GM23338 (cell line): Measurements from ENCODE around the gene ITIH3. TPM values are rescaled to one million over a fixed set of nuclear protein-coding genes. Genes with fewer than 3 reads are reported as not detected.

Experiments
- ATAC-seq: fragments of 200-7000 bp; cut with Tn5 transposase; 3 replicates; pipeline ENCODE4 v1.9.1; 2020
- DNase-seq: peaks from one replicate; pipeline ENCODE4 v3.0.0-alpha.2; 2015; ENCODE audit warnings: low spot score
- H2AFZ ChIP-seq: fragments of 200-600 bp; sonication (generic); 2 replicates; pipeline ENCODE4 v1.8.0; 2016; ENCODE audit warnings: antibody characterized with exemption, mild to moderate bottlenecking, moderate library complexity
- H3F3A ChIP-seq: fragments of 200-600 bp; sonication (generic); replicated peaks from 2 replicates; pipeline ENCODE4 v1.8.0; 2017; ENCODE audit warnings: antibody characterized with exemption, mixed run types, low read depth
- H3K27ac ChIP-seq: fragments of 200-600 bp; sonication (generic); 2 replicates; pipeline ENCODE4 v1.6.1; 2016; ENCODE audit warnings: low read depth
- H3K27me3 ChIP-seq: fragments of 200-600 bp; sonication (generic); 2 replicates; pipeline ENCODE4 v1.8.0; 2016; ENCODE audit warnings: mild to moderate bottlenecking, mixed run types, moderate library complexity; ENCODE audit not compliant: insufficient read depth
- H3K36me3 ChIP-seq: fragments of 200-600 bp; sonication (generic); 2 replicates; pipeline ENCODE4 v1.8.0; 2016; ENCODE audit warnings: mild to moderate bottlenecking; ENCODE audit not compliant: insufficient read depth
- H3K4me1 ChIP-seq: fragments of 200-600 bp; sonication (generic); 2 replicates; pipeline ENCODE4 v1.8.0; 2016; ENCODE audit warnings: mild to moderate bottlenecking, moderate library complexity; ENCODE audit not compliant: insufficient read depth
- H3K4me2 ChIP-seq: fragments of 200-600 bp; sonication (generic); 2 replicates; pipeline ENCODE4 v1.7.1; 2017; ENCODE audit warnings: mixed run types
- H3K4me3 ChIP-seq: fragments of 200-600 bp; sonication (generic); 2 replicates; pipeline ENCODE4 v1.6.1; 2016; ENCODE audit warnings: mixed run types
- H3K79me2 ChIP-seq: fragments of 200-600 bp; sonication (generic); replicated peaks from 2 replicates; pipeline ENCODE4 v1.8.0; 2017; ENCODE audit warnings: mild to moderate bottlenecking; ENCODE audit not compliant: insufficient read depth
- H3K9me2 ChIP-seq: fragments of 200-600 bp; sonication (generic); 2 replicates; pipeline ENCODE4 v1.8.0; 2017; ENCODE audit not compliant: insufficient read depth
- H4K20me1 ChIP-seq: fragments of 200-600 bp; sonication (generic); replicated peaks from 2 replicates; pipeline ENCODE4 v1.8.0; 2017; ENCODE audit warnings: mild to moderate bottlenecking; ENCODE audit not compliant: insufficient read depth
- H3K27ac Mint-ChIP-seq: 2 replicates; pipeline ENCODE4 v1.8.0; 2020; ENCODE audit warnings: inconsistent platforms, mild to moderate bottlenecking, moderate library complexity, mixed read lengths
- H3K27me3 Mint-ChIP-seq: 3 replicates; pipeline ENCODE4 v1.8.0; 2022; ENCODE audit warnings: low read depth, mild to moderate bottlenecking, moderate library complexity, mixed read lengths, inconsistent platforms; ENCODE audit not compliant: insufficient read depth, poor library complexity
- H3K36me3 Mint-ChIP-seq: 3 replicates; pipeline ENCODE4 v1.8.0; 2021; ENCODE audit warnings: low read depth, mild to moderate bottlenecking, inconsistent platforms, moderate library complexity, mixed read lengths
- H3K4me1 Mint-ChIP-seq: 3 replicates; pipeline ENCODE4 v1.8.0; 2020; ENCODE audit warnings: mild to moderate bottlenecking, inconsistent platforms, mixed read lengths
- H3K4me3 Mint-ChIP-seq: 3 replicates; pipeline ENCODE4 v1.8.0; 2021; ENCODE audit warnings: moderate library complexity, mild to moderate bottlenecking, inconsistent platforms, mixed read lengths
- H3K9me3 Mint-ChIP-seq: 3 replicates; pipeline ENCODE4 v1.8.0; 2020; ENCODE audit warnings: moderate library complexity, mild to moderate bottlenecking, inconsistent platforms, mixed read lengths
- EZH2 ChIP-seq: fragments of 200-600 bp; sonication (generic); IDR thresholded peaks from one replicate; pipeline ENCODE4 v1.8.0; 2017; ENCODE audit warnings: antibody characterized with exemption, mild to moderate bottlenecking, low read depth; ENCODE audit not compliant: unreplicated experiment
- EZH2phosphoT487 ChIP-seq: fragments of 200-600 bp; sonication (generic); IDR thresholded peaks from one replicate; pipeline ENCODE4 v1.8.1; 2018; ENCODE audit warnings: antibody characterized with exemption; ENCODE audit not compliant: unreplicated experiment
- NANOG ChIP-seq: IDR thresholded peaks from 2 replicates; pipeline ENCODE4 v1.6.1; 2016; ENCODE audit warnings: antibody characterized with exemption, borderline replicate concordance
- POLR2AphosphoS5 ChIP-seq: IDR thresholded peaks from 2 replicates; pipeline ENCODE4 v1.6.1; 2016; ENCODE audit warnings: antibody characterized with exemption, low read depth
- REST ChIP-seq: IDR thresholded peaks from one replicate; pipeline ENCODE4 v1.6.1; 2018; ENCODE audit warnings: antibody characterized with exemption; ENCODE audit not compliant: unreplicated experiment
- STAT1 ChIP-seq: IDR thresholded peaks from one replicate; pipeline ENCODE4 v1.6.1; 2016; ENCODE audit warnings: antibody characterized with exemption; ENCODE audit not compliant: unreplicated experiment
- polyA plus RNA-seq: library from polyadenylated mRNA; unstranded; fragments of >200 nt; fragmentation: Nextera tagmentation; extraction: Ambion mirVana; gene quantifications from 2 replicates; pipeline ENCODE4 v1.2.1, GENCODE V29; 2016
- total RNA-seq: library from RNA; depleted of rRNA; stranded (reverse); fragments of >200 nt; shearing (Covaris generic); gene quantifications from 2 replicates; pipeline ENCODE4 v1.2.3, GENCODE V29; 2014
- TF ChIP-seq, protein P1 (sequence below): fragments of 250-450 bp; sonication (Bioruptor Pico); IDR thresholded peaks from 2 replicates; pipeline ENCODE4 v1.5.0; 2020; ENCODE audit warnings: mild to moderate bottlenecking, moderate library complexity

The ITIH3 gene
- total and polyA plus RNA-seq, 2 experiments from 2014 or later, result not detected

DNA sequence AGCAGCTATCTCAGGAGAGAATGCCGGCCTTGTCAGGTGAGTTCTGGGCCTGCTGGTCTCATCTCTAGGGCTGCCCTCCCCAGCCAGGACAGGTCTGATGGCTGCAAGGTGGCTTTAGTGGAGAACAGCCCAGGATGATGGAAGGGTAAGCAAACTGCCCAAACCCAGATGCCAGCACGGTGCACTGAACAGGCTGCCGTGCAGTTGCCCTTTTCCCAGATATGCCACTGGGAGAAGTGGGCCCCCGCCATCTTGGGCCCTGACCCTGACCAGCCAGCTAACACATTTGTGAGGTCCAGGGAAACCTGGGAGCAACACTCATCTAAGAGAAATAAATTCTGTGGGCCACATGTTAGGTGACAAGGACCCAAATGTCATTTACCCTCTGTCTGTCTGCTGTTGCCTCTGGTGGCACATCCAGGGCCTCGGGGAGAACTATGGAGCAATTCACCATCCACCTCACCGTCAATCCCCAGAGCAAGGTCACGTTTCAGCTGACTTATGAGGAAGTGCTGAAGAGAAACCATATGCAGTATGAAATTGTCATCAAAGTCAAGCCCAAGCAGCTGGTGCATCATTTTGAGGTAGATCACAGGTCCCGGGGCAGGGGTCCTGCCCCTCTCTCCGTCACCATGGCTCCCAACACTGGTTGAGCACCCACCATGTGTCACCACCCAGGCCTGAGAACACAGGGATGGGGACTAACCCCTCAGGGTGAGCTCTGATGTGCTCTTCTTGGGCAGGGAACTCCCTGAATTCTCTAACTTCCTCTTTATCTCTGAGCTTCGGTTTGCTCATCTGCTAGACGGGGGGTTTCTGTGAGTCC lies 15.4 kb upstream of the ITIH3 start:
- no peaks in the 10 kb centered on the region for H3K27me3 ChIP-seq
- H3K36me3 ChIP-seq, result no peaks in the 10 kb centered on the region
- no peaks in the 10 kb centered on the region for H3F3A ChIP-seq
- no peaks in the 10 kb centered on the region for H4K20me1 ChIP-seq
- Mint-ChIP-seq H3K27me3 (no peaks in the 10 kb centered on the region), H3K36me3 (no peaks in the 10 kb centered on the region; the same call in 2 of the 3 replicates), H3K9me3 (peaks cover 2% of the 10 kb centered on the region; the same call in 1 of the 3 replicates), H3K4me1 (peaks cover 12% of the 10 kb centered on the region), H3K27ac (no peak overlapping the region), H3K4me3 (no peak overlapping the region)
- H3K9me2 ChIP-seq, result peaks cover 6% of the 10 kb centered on the region; the same call in 1 of the 2 replicates
- TF ChIP-seq STAT1 (no peak), REST (no peak)
- no peak overlapping the region for H3K4me2 ChIP-seq
- no peaks in the 10 kb centered on the region for H3K4me1 ChIP-seq
- no peak overlapping the region for H3K27ac ChIP-seq
- no peak for ATAC-seq
- H2AFZ ChIP-seq, result no peak overlapping the region
- no peaks in the 10 kb centered on the region for H3K79me2 ChIP-seq
- H3K4me3 ChIP-seq, result no peak overlapping the region
- DNase-seq, result no peak

GRCh38 chr3:52779837-52780585 lies 14.6 kb upstream of the ITIH3 start:
- Mint-ChIP-seq H3K27me3 (peaks cover 4% of the 10 kb centered on the region), H3K4me3 (no peak overlapping the region), H3K4me1 (peaks cover 12% of the 10 kb centered on the region), H3K36me3 (no peaks in the 10 kb centered on the region; the same call in 2 of the 3 replicates), H3K9me3 (peaks cover 2% of the 10 kb centered on the region; the same call in 1 of the 3 replicates), H3K27ac (no peak overlapping the region)
- DNase-seq (no peak), ATAC-seq (no peak)
- Histone ChIP-seq H2AFZ (no peak overlapping the region), H3K27ac (no peak overlapping the region), H3F3A (no peaks in the 10 kb centered on the region), H3K4me3 (no peak overlapping the region), H3K36me3 (no peaks in the 10 kb centered on the region), H3K9me2 (peaks cover 6% of the 10 kb centered on the region; the same call in 1 of the 2 replicates), H3K4me2 (no peak overlapping the region), H3K4me1 (no peaks in the 10 kb centered on the region), H3K79me2 (no peaks in the 10 kb centered on the region), H3K27me3 (no peaks in the 10 kb centered on the region), H4K20me1 (no peaks in the 10 kb centered on the region)
- TF ChIP-seq, protein P1, sequence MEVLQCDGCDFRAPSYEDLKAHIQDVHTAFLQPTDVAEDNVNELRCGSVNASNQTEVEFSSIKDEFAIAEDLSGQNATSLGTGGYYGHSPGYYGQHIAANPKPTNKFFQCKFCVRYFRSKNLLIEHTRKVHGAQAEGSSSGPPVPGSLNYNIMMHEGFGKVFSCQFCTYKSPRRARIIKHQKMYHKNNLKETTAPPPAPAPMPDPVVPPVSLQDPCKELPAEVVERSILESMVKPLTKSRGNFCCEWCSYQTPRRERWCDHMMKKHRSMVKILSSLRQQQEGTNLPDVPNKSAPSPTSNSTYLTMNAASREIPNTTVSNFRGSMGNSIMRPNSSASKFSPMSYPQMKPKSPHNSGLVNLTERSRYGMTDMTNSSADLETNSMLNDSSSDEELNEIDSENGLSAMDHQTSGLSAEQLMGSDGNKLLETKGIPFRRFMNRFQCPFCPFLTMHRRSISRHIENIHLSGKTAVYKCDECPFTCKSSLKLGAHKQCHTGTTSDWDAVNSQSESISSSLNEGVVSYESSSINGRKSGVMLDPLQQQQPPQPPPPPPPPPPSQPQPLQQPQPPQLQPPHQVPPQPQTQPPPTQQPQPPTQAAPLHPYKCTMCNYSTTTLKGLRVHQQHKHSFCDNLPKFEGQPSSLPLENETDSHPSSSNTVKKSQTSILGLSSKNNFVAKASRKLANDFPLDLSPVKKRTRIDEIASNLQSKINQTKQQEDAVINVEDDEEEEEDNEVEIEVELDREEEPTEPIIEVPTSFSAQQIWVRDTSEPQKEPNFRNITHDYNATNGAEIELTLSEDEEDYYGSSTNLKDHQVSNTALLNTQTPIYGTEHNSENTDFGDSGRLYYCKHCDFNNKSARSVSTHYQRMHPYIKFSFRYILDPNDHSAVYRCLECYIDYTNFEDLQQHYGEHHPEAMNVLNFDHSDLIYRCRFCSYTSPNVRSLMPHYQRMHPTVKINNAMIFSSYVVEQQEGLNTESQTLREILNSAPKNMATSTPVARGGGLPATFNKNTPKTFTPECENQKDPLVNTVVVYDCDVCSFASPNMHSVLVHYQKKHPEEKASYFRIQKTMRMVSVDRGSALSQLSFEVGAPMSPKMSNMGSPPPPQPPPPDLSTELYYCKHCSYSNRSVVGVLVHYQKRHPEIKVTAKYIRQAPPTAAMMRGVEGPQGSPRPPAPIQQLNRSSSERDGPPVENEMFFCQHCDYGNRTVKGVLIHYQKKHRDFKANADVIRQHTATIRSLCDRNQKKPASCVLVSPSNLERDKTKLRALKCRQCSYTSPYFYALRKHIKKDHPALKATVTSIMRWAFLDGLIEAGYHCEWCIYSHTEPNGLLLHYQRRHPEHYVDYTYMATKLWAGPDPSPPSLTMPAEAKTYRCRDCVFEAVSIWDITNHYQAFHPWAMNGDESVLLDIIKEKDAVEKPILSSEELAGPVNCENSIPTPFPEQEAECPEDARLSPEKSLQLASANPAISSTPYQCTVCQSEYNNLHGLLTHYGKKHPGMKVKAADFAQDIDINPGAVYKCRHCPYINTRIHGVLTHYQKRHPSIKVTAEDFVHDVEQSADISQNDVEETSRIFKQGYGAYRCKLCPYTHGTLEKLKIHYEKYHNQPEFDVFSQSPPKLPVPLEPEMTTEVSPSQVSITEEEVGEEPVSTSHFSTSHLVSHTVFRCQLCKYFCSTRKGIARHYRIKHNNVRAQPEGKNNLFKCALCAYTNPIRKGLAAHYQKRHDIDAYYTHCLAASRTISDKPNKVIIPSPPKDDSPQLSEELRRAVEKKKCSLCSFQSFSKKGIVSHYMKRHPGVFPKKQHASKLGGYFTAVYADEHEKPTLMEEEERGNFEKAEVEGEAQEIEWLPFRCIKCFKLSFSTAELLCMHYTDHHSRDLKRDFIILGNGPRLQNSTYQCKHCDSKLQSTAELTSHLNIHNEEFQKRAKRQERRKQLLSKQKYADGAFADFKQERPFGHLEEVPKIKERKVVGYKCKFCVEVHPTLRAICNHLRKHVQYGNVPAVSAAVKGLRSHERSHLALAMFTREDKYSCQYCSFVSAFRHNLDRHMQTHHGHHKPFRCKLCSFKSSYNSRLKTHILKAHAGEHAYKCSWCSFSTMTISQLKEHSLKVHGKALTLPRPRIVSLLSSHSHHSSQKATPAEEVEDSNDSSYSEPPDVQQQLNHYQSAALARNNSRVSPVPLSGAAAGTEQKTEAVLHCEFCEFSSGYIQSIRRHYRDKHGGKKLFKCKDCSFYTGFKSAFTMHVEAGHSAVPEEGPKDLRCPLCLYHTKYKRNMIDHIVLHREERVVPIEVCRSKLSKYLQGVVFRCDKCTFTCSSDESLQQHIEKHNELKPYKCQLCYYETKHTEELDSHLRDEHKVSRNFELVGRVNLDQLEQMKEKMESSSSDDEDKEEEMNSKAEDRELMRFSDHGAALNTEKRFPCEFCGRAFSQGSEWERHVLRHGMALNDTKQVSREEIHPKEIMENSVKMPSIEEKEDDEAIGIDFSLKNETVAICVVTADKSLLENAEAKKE, result no peak
- TF ChIP-seq EZH2phosphoT487, result no peak
- no peak for TF ChIP-seq POLR2AphosphoS5
- TF ChIP-seq NANOG, result no peak
- TF ChIP-seq EZH2, result no peak
